Uterus (tissue), 2 donors: Measurements from ENCODE around the gene GRID2.

Source experiments
- CTCF ChIP-seq, 4 experiments: fragments of 200-600 bp in 2 of 4; fragments of 450-650 bp in 2 of 4; sonication (generic) in 2 of 4; IDR thresholded peaks; one replicate each; pipeline ENCODE4 v1.5.1; 2016 to 2019; ENCODE audit warnings: antibody characterized with exemption in 4 of 4, mild to moderate bottlenecking in 2 of 4, moderate library complexity in 1 of 4
- POLR2A ChIP-seq, 2 donors: fragments of 450-650 bp; IDR thresholded peaks; one replicate each; pipeline ENCODE4 v1.6.1; 2016; ENCODE audit warnings: antibody characterized with exemption in 2 of 2, mild to moderate bottlenecking in 1 of 2, moderate library complexity in 1 of 2

- TF ChIP-seq CTCF (IDR thresholded peaks at IDR 0.05) (no peak), POLR2A (IDR thresholded peaks at IDR 0.05) (no peak)
Observed at GRCh38 chr4:92996533-92996932, 692.8 kb downstream of the GRID2 start.
